ENCODE measurements around the gene CYP1B1. TPM values are rescaled to one million over a fixed set of nuclear protein-coding genes. Genes with fewer than 3 reads are reported as not detected.
"Not testable (repeated sequence)": the region's sequence is repeated elsewhere in the genome, so short reads cannot be mapped to it uniquely, and the experiment has no call there.

CYP1B1 gene
- total and polyA plus RNA-seq, 2 of the 4 experiments (the other 2 are of a cell fraction), result 0.65 to 1.1 TPM

DNA sequence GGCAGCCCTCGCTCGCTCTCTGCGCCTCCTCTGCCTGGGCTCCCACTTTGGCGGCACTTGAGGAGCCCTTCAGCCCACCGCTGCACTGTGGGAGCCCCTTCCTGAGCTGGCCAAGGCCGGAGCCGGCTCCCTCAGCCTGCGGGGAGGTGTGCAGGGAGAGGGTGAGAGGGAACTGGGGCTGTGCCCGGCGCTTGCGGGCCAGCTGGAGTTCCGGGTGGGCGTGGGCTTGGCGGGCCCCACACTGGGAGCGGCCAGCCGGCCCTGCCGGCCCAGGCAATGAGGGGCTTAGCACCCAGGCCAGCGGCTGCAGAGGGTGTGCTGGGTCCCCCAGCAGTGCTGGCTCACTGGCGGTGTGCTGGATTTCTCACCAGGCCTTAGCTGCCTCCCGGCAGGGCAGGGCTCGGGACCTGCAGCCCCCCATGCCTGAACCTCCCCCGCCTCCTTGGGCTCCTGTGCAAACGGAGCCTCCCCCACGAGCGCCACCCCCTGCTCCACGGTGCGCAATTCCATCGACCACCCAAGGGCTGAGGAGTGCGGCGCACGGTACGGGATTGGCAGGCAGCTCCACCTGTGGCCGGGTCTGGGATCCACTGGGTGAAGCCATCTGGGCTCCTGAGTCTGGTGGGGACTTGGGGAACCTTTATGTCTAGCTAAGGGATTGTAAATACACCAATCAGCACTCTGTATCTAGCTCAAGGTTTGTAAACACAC, 55.4 kb downstream of the CYP1B1 start:
- WGBS, 2 experiments (ENCODE audit: extremely low coverage in 2 of 2, insufficient read length in 1 of 2), result 98% methylated on average over 10 of the region's 33 CpGs; no CpG with 5 or more reads in 1 of the 2 experiments
- H2BK15ac ChIP-seq (ENCODE audit: low read depth, low read length); in situ Hi-C loops (cut with MboI; ENCODE audit: low sequenced_read_pairs); H4K5ac ChIP-seq (ENCODE audit: low read depth, low read length); H3K23ac ChIP-seq (ENCODE audit: low read depth, low read length); H2BK5ac ChIP-seq (ENCODE audit: low read depth, low read length, poor library complexity, severe bottlenecking); H3K27ac ChIP-seq (ENCODE audit: insufficient read depth, low read length); H2AK5ac ChIP-seq (ENCODE audit: low read depth, low read length); H3K79me1 ChIP-seq (ENCODE audit: low read depth in 1 of 2, low read length in 2 of 2); H3K56ac ChIP-seq (ENCODE audit: extremely low read depth, insufficient read depth, low read length); H2AK9ac ChIP-seq (replicated peaks; ENCODE audit: low read depth, low read length, poor library complexity); H3K14ac ChIP-seq (replicated peaks; ENCODE audit: low read depth, low read length); H3K27me3 ChIP-seq (ENCODE audit: control insufficient read depth, insufficient read depth, low read length); H2BK20ac ChIP-seq (ENCODE audit: low read depth, low read length); dilution Hi-C loops (cut with HindIII; ENCODE audit: low sequenced_read_pairs, unreplicated experiment); BruUV-seq (replicated peaks); H3K4me1 ChIP-seq (ENCODE audit: control insufficient read depth, insufficient read depth, low read length); H2AFZ ChIP-seq (replicated peaks; ENCODE audit: low read length, poor library complexity); H4K91ac ChIP-seq (ENCODE audit: insufficient read depth, low read depth, low read length); H4K20me1 ChIP-seq (ENCODE audit: insufficient read depth, low read length); intact Hi-C loops (cut with micrococcal nuclease); POLR2A ChIA-PET (ENCODE audit: unreplicated experiment); H2BK120ac ChIP-seq (ENCODE audit: low read depth, low read length); H4K8ac ChIP-seq (ENCODE audit: low read depth in 2 of 2, low read length in 2 of 2); H3K18ac ChIP-seq (ENCODE audit: low read depth, low read length); H3K9ac ChIP-seq (ENCODE audit: low read depth, low read length); H3K36me3 ChIP-seq (ENCODE audit: control insufficient read depth, insufficient read depth, low read length); DNase-seq; H3K9me3 ChIP-seq (ENCODE audit: control insufficient read depth, insufficient read depth, low read length); H3K4me2 ChIP-seq (ENCODE audit: low read depth, low read length); H3K4ac ChIP-seq (ENCODE audit: low read depth, low read length); H3K9me1 ChIP-seq (ENCODE audit: insufficient read depth, low read length); H3K4me3 ChIP-seq (ENCODE audit: insufficient read depth, low read depth, low read length); CTCF ChIA-PET; ATAC-seq (ENCODE audit: low read depth): not testable (repeated sequence)

Measured in IMR-90 (cell line).